Skeletal muscle tissue (tissue), 4 donors: Measurements from ENCODE around the gene MYO9B. TPM values are rescaled to one million over a fixed set of nuclear protein-coding genes. Genes with fewer than 3 reads are reported as not detected.
A peak's percentile ranks its signal among the peaks of the same experiment; 100 is the strongest.

Source experiments
- H3K27ac ChIP-seq: one replicate; pipeline ENCODE4 v1.7.0; 2013; ENCODE audit warnings: mild to moderate bottlenecking, low read depth, low read length, inconsistent platforms
- H3K27me3 ChIP-seq, 3 donors: one replicate each; pipeline ENCODE4 v1.7.0; 2013; ENCODE audit warnings: low read length in 3 of 3; ENCODE audit not compliant: control insufficient read depth in 3 of 3, insufficient read depth in 3 of 3
- H3K36me3 ChIP-seq, 3 donors: one replicate each; pipeline ENCODE4 v1.7.0; 2013; ENCODE audit warnings: low read length in 3 of 3; ENCODE audit not compliant: control insufficient read depth in 3 of 3, insufficient read depth in 3 of 3
- H3K4me1 ChIP-seq, 3 donors: one replicate each; pipeline ENCODE4 v1.7.0; 2013; ENCODE audit warnings: low read length in 3 of 3, mild to moderate bottlenecking in 3 of 3; ENCODE audit not compliant: control insufficient read depth in 3 of 3, insufficient read depth in 3 of 3
- H3K4me3 ChIP-seq, 3 donors: one replicate each; pipeline ENCODE4 v1.7.0; 2013; ENCODE audit warnings: low read length in 3 of 3
- H3K9ac ChIP-seq, 3 donors: one replicate each; pipeline ENCODE4 v1.7.0; 2013; ENCODE audit warnings: low read length in 3 of 3, mild to moderate bottlenecking in 3 of 3, moderate library complexity in 2 of 3, low read depth in 1 of 3
- H3K9me3 ChIP-seq, 3 donors: one replicate each; pipeline ENCODE4 v1.7.0; 2013; ENCODE audit warnings: low read length in 3 of 3; ENCODE audit not compliant: control insufficient read depth in 3 of 3
- total RNA-seq: library from RNA; depleted of rRNA; stranded (reverse); fragments of >200 nt; gene quantifications from one replicate; pipeline ENCODE4 v1.2.3, GENCODE V29; 2014
- donor health status: Osteomylitis.

Gene MYO9B
- total RNA-seq, 1 donor from 2014 or later, result 12.5 TPM

GRCh38 chr19:17235300-17235970 lies 159.9 kb downstream of the MYO9B start:
- peak overlapping the region; percentile 3 to 70 (median 63) for H3K4me3 ChIP-seq
- H3K27me3 ChIP-seq, result no peaks in the 10 kb centered on the region
- peaks cover 11 to 19% (median 15%) of the 10 kb centered on the region in 3 donors for H3K4me1 ChIP-seq
- H3K9ac ChIP-seq, result peak overlapping the region; percentile 20 to 71 (median 64)
- peak overlapping the region; percentile 36 for H3K27ac ChIP-seq
- peaks cover 7 to 25% (median 16%) of the 10 kb centered on the region in 3 donors for H3K36me3 ChIP-seq
- no peaks in the 10 kb centered on the region for H3K9me3 ChIP-seq

- Histone ChIP-seq H3K27ac (no peak overlapping the region), H3K9me3 (no peaks in the 10 kb centered on the region), H3K9ac (peak overlapping the region in 1 of 3 donors; percentile 71), H3K4me3 (peak overlapping the region in 2 of 3 donors; percentile 63 to 70), H3K36me3 (peaks cover 9 to 23% (median 17%) of the 10 kb centered on the region in 3 donors), H3K4me1 (peaks cover 13 to 21% (median 18%) of the 10 kb centered on the region in 3 donors), H3K27me3 (no peaks in the 10 kb centered on the region)
Observed at GRCh38 chr19:17235971-17236777, 160.6 kb downstream of the MYO9B start.

GRCh38 chr19:17236811-17237543 lies 161.4 kb downstream of the MYO9B start:
- no peaks in the 10 kb centered on the region for H3K9me3 ChIP-seq
- H3K27ac ChIP-seq, result no peak overlapping the region
- H3K36me3 ChIP-seq, result peaks cover 9 to 19% (median 13%) of the 10 kb centered on the region in 3 donors
- H3K27me3 ChIP-seq, result no peaks in the 10 kb centered on the region
- H3K4me3 ChIP-seq, result no peak overlapping the region
- H3K4me1 ChIP-seq, result peaks cover 19 to 25% (median 23%) of the 10 kb centered on the region in 3 donors
- H3K9ac ChIP-seq, result no peak overlapping the region

- Histone ChIP-seq H3K4me3 (no peak overlapping the region), H3K9me3 (no peaks in the 10 kb centered on the region), H3K4me1 (peaks cover 24 to 33% (median 33%) of the 10 kb centered on the region in 3 donors), H3K36me3 (peaks cover 9 to 13% (median 11%) of the 10 kb centered on the region in 3 donors), H3K27me3 (no peaks in the 10 kb centered on the region), H3K27ac (no peak overlapping the region), H3K9ac (no peak overlapping the region)
Observed at GRCh38 chr19:17237747-17238706, 162.4 kb downstream of the MYO9B start.

- Histone ChIP-seq H3K27me3 (no peaks in the 10 kb centered on the region), H3K27ac (no peak overlapping the region), H3K4me1 (peaks cover 29 to 44% (median 37%) of the 10 kb centered on the region in 3 donors), H3K9ac (peak overlapping the region in 1 of 3 donors; percentile 8), H3K9me3 (no peaks in the 10 kb centered on the region), H3K36me3 (peaks cover 6 to 13% (median 6%) of the 10 kb centered on the region in 3 donors), H3K4me3 (no peak overlapping the region)
Observed at GRCh38 chr19:17240062-17240752, 164.6 kb downstream of the MYO9B start.

GRCh38 chr19:17240826-17241399 lies 165.3 kb downstream of the MYO9B start:
- H3K4me1 ChIP-seq, result peaks cover 25 to 41% (median 34%) of the 10 kb centered on the region in 3 donors
- no peak overlapping the region for H3K9ac ChIP-seq
- H3K4me3 ChIP-seq, result no peak overlapping the region
- no peaks in the 10 kb centered on the region for H3K9me3 ChIP-seq
- no peaks in the 10 kb centered on the region for H3K27me3 ChIP-seq
- H3K27ac ChIP-seq, result no peak overlapping the region
- H3K36me3 ChIP-seq, result peaks cover 6 to 13% (median 6%) of the 10 kb centered on the region in 3 donors

- Histone ChIP-seq H3K27me3 (no peaks in the 10 kb centered on the region), H3K9me3 (no peaks in the 10 kb centered on the region), H3K27ac (peak overlapping the region; percentile 81), H3K9ac (peak overlapping the region in 1 of 3 donors; percentile 87), H3K36me3 (peaks cover 6 to 12% (median 6%) of the 10 kb centered on the region in 3 donors), H3K4me1 (peaks cover 21 to 47% (median 37%) of the 10 kb centered on the region in 3 donors), H3K4me3 (peak overlapping the region in 1 of 3 donors; percentile 13)
Observed at GRCh38 chr19:17242431-17243208, 167.0 kb downstream of the MYO9B start.

GRCh38 chr19:17243211-17243829 lies 167.7 kb downstream of the MYO9B start:
- H3K27me3 ChIP-seq, result no peaks in the 10 kb centered on the region
- no peaks in the 10 kb centered on the region for H3K9me3 ChIP-seq
- peaks cover 2 to 7% (median 6%) of the 10 kb centered on the region in 3 donors for H3K36me3 ChIP-seq
- H3K9ac ChIP-seq, result peak overlapping the region; percentile 85 to 87 (median 86)
- H3K4me1 ChIP-seq, result peaks cover 21 to 50% (median 41%) of the 10 kb centered on the region in 3 donors
- H3K27ac ChIP-seq, result peak overlapping the region; percentile 81
- peak overlapping the region; percentile 84 to 96 (median 91) for H3K4me3 ChIP-seq
